Ishikawa (cell line): ENCODE data around the gene KIAA1755.

ENCODE experiments used
- CREB1 ChIP-seq: IDR thresholded peaks from 2 replicates; pipeline ENCODE4 v1.6.1; 2012; ENCODE audit warnings: low read depth
- MAX ChIP-seq: IDR thresholded peaks from 2 replicates; pipeline ENCODE4 v1.6.1; 2012
- NFIC ChIP-seq: IDR thresholded peaks from 2 replicates; pipeline ENCODE4 v1.6.1; 2012

- TF ChIP-seq NFIC (no peak), CREB1 (no peak), MAX (no peak)
Observed at GRCh38 chr20:38203981-38204357, 56.6 kb downstream of the KIAA1755 start.
